ENCODE measurements around the gene COL9A2. TPM values are rescaled to one million over a fixed set of nuclear protein-coding genes. Genes with fewer than 3 reads are reported as not detected.
A peak's percentile ranks its signal among the peaks of the same experiment; 100 is the strongest.

The COL9A2 gene
- polyA plus RNA-seq, 1 of the 3 experiments (the other 2 are of a cell fraction), result 0.94 TPM

DNA sequence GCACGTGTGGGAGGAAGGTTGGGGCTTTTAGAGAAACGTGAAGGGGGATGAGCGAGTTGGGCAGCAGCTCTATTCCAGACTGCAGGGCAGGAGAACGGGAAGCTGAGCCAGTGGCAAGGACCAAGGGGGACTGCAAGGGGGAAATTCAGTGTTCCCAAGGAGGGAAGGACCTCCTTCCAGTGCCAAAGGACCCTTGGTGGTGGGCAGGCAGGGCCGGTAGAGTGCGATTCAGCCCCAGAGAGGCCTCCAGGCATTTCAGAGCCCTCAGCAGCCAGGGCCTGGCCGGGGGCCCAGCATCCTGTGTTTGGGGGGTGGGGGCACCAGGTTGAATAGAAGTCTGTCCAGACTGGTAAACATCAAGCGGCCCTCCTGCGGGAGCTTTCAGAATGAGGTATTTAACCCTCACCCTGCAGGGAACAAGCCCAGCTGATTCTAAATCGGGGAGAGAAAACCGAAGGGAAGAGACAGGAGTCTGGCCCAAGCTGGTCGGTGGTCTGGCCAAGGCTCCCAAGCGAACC lies 2.3 kb downstream of the COL9A2 start:
- no peaks in the 10 kb centered on the region for H3K9me3 ChIP-seq
- H2AFZ ChIP-seq (ENCODE audit: low read depth), result 0 out of 2 replicates have a peak overlapping the region, but pooled peaks have one; percentile 88
- ChIA-PET POLR2A (interaction anchor here (0.7 to 1.1 kb wide), 3 partner anchors 9 to 216 kb away, joined by 3 read pairs; partner anchors contain the start of genes ZFP69B and ZNF684), CTCF (interaction anchor here (0.5 to 12.5 kb wide), 43 partner anchors 9 to 282 kb away, joined by 3 to 150 read pairs (median 4); partner anchors contain the start of genes TMCO2 and ZFP69B)
- 84% methylated on average over 11 of the region's 13 CpGs for WGBS (ENCODE audit: low lambda C conversion rate)
- H3K4me2 ChIP-seq, result no peak overlapping the region
- H3K27me3 ChIP-seq (ENCODE audit: insufficient read depth), result no peaks in the 10 kb centered on the region; the same call in 1 of the 2 replicates
- no peak overlapping the region for H3K27ac ChIP-seq (ENCODE audit: low read depth in 2 of 2, low read length in 1 of 2)
- no peaks in the 10 kb centered on the region for H3K9me2 ChIP-seq
- DNase-seq, result no peak
- no peak overlapping the region for H3K9ac ChIP-seq
- no peak overlapping the region for H3K4me3 ChIP-seq (ENCODE audit: low read depth in 2 of 2, low read length in 1 of 2)
- no peak for TF ChIP-seq ELF1 (IDR thresholded peaks at IDR 0.05)
- no peak for TF ChIP-seq MEF2A (IDR thresholded peaks at IDR 0.05; ENCODE audit: borderline replicate concordance, low read depth)
- TF ChIP-seq TCF12 (IDR thresholded peaks at IDR 0.05), result no peak
- TF ChIP-seq RXRA (IDR thresholded peaks at IDR 0.05; ENCODE audit: borderline replicate concordance, low read depth), result no peak
- TF ChIP-seq JUND (IDR thresholded peaks at IDR 0.05), result no peak
- TF ChIP-seq, protein P1, sequence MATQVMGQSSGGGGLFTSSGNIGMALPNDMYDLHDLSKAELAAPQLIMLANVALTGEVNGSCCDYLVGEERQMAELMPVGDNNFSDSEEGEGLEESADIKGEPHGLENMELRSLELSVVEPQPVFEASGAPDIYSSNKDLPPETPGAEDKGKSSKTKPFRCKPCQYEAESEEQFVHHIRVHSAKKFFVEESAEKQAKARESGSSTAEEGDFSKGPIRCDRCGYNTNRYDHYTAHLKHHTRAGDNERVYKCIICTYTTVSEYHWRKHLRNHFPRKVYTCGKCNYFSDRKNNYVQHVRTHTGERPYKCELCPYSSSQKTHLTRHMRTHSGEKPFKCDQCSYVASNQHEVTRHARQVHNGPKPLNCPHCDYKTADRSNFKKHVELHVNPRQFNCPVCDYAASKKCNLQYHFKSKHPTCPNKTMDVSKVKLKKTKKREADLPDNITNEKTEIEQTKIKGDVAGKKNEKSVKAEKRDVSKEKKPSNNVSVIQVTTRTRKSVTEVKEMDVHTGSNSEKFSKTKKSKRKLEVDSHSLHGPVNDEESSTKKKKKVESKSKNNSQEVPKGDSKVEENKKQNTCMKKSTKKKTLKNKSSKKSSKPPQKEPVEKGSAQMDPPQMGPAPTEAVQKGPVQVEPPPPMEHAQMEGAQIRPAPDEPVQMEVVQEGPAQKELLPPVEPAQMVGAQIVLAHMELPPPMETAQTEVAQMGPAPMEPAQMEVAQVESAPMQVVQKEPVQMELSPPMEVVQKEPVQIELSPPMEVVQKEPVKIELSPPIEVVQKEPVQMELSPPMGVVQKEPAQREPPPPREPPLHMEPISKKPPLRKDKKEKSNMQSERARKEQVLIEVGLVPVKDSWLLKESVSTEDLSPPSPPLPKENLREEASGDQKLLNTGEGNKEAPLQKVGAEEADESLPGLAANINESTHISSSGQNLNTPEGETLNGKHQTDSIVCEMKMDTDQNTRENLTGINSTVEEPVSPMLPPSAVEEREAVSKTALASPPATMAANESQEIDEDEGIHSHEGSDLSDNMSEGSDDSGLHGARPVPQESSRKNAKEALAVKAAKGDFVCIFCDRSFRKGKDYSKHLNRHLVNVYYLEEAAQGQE (IDR thresholded peaks at IDR 0.05; ENCODE audit: low read depth, low read length), result no peak
- TF ChIP-seq FOXM1 (IDR thresholded peaks at IDR 0.05; ENCODE audit: low read depth), result no peak
- TF ChIP-seq, protein P2, sequence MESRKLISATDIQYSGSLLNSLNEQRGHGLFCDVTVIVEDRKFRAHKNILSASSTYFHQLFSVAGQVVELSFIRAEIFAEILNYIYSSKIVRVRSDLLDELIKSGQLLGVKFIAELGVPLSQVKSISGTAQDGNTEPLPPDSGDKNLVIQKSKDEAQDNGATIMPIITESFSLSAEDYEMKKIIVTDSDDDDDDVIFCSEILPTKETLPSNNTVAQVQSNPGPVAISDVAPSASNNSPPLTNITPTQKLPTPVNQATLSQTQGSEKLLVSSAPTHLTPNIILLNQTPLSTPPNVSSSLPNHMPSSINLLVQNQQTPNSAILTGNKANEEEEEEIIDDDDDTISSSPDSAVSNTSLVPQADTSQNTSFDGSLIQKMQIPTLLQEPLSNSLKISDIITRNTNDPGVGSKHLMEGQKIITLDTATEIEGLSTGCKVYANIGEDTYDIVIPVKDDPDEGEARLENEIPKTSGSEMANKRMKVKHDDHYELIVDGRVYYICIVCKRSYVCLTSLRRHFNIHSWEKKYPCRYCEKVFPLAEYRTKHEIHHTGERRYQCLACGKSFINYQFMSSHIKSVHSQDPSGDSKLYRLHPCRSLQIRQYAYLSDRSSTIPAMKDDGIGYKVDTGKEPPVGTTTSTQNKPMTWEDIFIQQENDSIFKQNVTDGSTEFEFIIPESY (IDR thresholded peaks at IDR 0.05; ENCODE audit: borderline replicate concordance, low read depth), result no peak
- no peak for TF ChIP-seq EP300 (IDR thresholded peaks at IDR 0.05; ENCODE audit: borderline replicate concordance in 1 of 2, low read depth in 1 of 2, low read length in 1 of 2)
- no peak for TF ChIP-seq NRF1 (IDR thresholded peaks at IDR 0.05; ENCODE audit: low read depth, low read length)
- TF ChIP-seq RFX5 (IDR thresholded peaks at IDR 0.05; ENCODE audit: low read length), result no peak
- TF ChIP-seq TAF1 (IDR thresholded peaks at IDR 0.05; ENCODE audit: borderline replicate concordance, low read depth, low read length), result no peak
- TF ChIP-seq FOXJ3 (CRISPR knock-in tag; IDR thresholded peaks at IDR 0.05), result no peak
- TF ChIP-seq POLR2AphosphoS5 (IDR thresholded peaks at IDR 0.05; ENCODE audit: low read depth, low read length), result no peak
- no peak for TF ChIP-seq YY1 (IDR thresholded peaks at IDR 0.05; ENCODE audit: low read depth)
- no peak for TF ChIP-seq NFIC (IDR thresholded peaks at IDR 0.05; ENCODE audit: borderline replicate concordance)
- no peak for TF ChIP-seq GABPA (IDR thresholded peaks at IDR 0.05; ENCODE audit: low read depth)
- no peak for TF ChIP-seq RCOR1 (IDR thresholded peaks at IDR 0.05; ENCODE audit: low read length)
- TF ChIP-seq, protein P3, sequence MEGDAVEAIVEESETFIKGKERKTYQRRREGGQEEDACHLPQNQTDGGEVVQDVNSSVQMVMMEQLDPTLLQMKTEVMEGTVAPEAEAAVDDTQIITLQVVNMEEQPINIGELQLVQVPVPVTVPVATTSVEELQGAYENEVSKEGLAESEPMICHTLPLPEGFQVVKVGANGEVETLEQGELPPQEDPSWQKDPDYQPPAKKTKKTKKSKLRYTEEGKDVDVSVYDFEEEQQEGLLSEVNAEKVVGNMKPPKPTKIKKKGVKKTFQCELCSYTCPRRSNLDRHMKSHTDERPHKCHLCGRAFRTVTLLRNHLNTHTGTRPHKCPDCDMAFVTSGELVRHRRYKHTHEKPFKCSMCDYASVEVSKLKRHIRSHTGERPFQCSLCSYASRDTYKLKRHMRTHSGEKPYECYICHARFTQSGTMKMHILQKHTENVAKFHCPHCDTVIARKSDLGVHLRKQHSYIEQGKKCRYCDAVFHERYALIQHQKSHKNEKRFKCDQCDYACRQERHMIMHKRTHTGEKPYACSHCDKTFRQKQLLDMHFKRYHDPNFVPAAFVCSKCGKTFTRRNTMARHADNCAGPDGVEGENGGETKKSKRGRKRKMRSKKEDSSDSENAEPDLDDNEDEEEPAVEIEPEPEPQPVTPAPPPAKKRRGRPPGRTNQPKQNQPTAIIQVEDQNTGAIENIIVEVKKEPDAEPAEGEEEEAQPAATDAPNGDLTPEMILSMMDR (IDR thresholded peaks at IDR 0.05), result no peak
- TF ChIP-seq SMC3 (IDR thresholded peaks at IDR 0.05; ENCODE audit: low read depth, low read length), result no peak
- H4K20me1 ChIP-seq (ENCODE audit: insufficient read depth), result no peaks in the 10 kb centered on the region
- peaks cover 0 to 6% of the 10 kb centered on the region in 2 experiments; a peak in 1 of 4 replicates for H3K4me1 ChIP-seq (ENCODE audit: control insufficient read depth in 1 of 2, insufficient read depth in 2 of 2, low read depth in 1 of 2, low read length in 1 of 2)
- no peaks in the 10 kb centered on the region for H3F3A ChIP-seq (replicated peaks; ENCODE audit: insufficient read depth)
- no peaks in the 10 kb centered on the region for H3K79me2 ChIP-seq (ENCODE audit: insufficient read depth)
- H3K36me3 ChIP-seq (replicated peaks in 1 of 2; ENCODE audit: control insufficient read depth in 1 of 2, insufficient read depth in 2 of 2, low read length in 1 of 2), result no peaks in the 10 kb centered on the region

Measured in SK-N-SH (cell line).